GM18519 (cell line): ENCODE data around the gene DAGLA.

Source experiments
- ATAC-seq: cut with Tn5 transposase; IDR thresholded peaks from one replicate; pipeline ENCODE4 v1.9.1; 2021; ENCODE audit warnings: mild to moderate bottlenecking, moderate library complexity; ENCODE audit not compliant: unreplicated experiment, low FRiP score

The DAGLA gene

DNA sequence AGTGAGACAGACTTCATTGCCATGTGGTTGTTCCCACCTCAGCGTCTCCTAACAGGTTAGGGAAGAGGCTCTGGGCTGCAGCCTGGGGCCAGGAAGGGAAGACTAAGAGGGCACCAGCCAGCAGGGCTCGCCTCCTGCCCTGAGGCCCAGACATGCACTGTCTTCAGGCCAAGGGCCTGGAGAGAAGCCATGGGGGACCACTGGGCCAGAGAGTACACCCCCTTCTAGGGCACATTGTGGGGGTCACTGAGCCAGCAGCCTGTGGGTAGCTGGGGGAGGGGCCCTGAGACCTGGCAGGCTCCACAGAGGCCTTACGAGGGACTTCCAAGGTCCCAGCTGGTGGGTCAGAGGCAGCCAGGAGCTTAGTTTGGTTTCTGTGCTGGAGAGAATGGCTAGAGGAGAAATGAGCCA, 47.2 kb downstream of the DAGLA start:
- no peak for ATAC-seq

DNA sequence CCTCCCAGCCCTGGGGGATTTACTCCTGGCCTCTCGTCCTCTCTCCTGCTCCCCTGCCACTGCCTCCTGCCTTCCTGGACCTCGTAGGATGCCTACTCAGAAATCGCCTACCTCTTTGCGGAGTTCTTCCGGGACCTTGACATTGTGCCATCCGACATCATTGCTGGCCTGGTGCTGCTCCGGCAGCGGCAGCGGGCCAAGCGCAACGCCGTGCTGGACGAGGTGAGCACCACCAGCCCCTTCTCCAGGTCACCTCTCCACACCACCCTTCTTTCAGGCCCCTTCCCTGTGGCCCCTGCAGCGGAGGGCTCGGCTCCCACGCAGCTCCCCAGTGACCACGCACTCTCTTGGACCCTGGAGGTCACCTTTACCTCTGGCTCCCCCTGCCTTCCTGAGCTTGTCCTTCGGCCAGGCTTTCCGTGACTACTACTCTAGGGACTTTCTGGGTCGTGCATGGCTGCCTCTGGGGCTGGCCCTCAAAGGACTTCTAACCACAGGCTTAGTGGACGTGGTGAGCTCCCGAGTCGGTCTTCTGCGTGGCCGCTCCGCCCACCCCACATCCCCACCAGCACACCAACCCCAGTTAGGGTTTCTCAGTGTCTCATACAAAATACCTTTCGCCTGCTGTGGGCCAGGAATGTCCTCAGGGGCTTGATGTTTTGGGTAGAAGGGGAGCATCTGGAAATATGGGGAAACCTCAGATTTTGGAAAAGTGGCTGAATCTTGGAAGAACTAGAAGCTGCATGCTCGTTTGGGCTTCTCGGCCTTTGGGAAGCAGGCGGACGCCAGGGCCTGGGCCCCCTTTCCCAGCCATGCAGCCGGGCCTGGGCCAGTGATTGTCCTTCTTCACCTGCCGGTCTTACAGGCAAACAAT, 48.1 kb downstream of the DAGLA start:
- no peak for ATAC-seq

DNA sequence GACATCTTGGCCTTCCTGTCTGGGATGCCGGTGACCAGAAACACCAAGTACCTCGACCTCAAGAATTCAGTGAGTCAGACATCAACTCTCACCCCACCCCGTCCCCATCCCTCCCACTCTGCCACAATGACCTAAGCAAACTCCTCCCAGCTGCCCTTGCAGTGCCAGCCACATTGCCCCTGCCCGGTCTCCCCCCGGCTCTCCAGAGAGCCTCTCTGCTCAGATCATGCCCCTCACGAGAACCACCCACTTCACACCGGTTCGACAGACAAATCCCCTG, 48.7 kb downstream of the DAGLA start:
- no peak for ATAC-seq

DNA sequence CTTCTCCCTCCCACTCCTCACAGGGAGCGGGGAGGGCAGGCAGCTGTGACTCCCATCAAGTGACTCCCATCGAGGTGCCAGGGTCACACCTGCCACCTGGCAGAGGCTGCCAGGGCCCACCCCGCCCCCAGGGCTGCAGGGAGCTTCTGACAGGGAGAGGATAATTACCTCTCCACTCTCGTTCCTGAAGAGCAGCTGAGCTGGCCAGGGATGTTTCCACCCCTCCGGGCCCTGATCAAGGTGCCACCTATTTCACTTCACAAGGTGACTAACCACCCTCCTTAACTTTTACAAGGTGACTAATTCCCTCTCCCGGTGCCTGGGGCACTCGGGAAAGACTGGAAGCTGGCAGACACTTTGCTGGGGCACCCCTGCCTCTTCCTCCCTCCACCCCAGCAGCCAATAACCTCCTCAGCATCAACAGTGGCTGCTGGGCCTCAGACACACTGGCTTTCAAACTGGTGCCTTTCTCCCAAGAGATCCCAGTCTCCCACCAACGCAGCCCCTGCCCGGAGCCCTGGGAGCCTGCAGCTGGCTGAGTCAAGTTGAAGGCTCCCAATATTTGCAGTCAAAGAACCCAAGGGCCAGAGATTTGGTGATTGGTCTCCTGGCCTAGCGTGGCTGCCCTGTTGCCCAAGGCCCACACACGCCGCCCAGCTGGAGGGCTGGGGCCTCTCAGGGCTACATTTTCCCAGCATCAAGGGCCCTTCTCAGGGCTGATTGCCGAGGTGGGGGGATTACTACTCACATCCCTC, 50.2 kb downstream of the DAGLA start:
- ATAC-seq: no peak

DNA sequence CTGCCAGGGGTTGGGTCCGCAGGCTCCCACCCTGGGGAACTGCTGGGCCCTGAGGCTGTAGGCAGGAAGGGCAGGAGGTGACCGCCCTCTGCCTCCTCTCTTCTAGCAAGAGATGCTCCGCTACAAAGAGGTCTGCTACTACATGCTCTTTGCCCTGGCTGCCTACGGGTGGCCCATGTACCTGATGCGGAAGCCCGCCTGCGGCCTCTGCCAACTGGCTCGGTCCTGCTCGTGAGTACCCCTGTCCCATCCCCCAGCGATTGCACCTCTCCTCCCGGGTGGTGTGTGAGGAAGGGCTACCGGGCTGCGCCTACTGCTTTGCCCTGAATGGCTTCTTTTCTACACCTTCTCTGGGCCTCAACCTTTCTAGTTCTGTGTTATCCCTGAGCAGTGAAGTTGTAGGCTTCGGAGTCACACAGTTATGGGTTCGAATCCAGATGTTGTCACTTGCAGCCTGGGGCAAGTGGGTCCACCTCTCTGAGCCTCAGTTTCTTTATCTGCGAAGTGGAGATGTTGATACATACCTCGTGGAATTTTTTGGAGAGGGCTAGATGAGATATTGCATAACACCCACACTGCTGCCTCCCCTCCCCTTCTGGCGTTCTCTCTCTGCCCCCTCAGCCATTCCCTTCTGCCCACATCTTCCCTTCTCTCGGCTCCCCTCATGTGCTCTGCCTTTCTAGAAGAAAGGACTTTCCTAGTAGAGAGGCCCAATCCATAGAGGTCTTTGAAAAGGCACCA, 51.2 kb downstream of the DAGLA start:
- ATAC-seq: no peak

DNA sequence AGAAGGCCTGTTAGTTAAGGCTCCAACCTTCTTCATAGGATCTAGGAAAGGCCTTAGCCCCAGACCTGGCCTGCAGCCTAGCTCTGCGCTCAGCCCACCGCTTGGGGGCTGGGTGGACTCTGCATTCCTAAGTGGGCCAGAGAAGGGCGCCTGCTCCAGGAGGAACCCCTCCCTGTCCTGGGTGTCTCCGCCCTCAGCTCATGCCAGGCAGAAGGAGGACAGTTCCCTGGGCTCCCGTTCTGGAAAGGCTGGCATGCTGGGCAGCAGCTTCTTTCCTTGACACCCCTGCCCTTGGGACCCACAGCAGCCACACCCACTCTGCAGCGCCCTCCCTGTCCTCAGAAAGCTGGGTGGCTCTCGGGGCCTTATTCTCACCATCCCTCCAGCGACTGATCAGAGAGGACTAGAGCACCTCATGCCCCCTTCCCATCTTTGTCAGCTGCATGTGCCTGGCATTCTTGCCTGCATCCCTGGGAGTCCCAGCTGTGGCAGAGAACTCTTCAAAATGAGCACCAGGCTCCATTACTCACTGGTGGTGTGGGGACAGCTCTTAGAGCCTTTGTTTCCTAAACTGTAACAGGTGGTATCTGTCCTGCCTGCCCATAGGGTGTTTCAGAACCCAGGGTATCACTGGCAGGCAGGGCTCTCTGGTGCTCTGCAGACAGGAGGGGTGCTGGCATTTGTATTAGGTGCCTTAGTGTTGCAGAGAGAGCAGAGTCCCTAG, 51.9 kb downstream of the DAGLA start:
- ATAC-seq: no peak

DNA sequence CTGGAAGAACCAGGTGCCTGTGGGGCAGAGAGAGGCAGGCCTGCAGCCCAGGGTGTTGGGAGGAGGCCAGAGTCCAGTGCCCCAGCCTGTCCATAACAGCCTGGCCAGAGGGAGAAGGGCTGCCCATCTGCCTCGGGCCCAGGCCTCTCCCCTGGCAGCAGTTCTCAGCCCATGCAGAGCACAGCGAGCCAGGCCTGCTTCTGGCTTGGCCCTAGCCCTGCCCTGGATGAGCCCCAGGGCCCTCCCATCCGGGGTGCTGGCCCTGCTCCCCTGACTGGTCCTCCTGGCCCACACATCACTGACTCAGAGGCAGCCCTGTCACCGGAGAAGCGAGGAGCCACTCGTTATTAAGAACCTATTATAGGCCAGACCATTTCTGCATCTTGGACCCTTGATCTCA, 52.5 kb downstream of the DAGLA start:
- ATAC-seq: no peak

DNA sequence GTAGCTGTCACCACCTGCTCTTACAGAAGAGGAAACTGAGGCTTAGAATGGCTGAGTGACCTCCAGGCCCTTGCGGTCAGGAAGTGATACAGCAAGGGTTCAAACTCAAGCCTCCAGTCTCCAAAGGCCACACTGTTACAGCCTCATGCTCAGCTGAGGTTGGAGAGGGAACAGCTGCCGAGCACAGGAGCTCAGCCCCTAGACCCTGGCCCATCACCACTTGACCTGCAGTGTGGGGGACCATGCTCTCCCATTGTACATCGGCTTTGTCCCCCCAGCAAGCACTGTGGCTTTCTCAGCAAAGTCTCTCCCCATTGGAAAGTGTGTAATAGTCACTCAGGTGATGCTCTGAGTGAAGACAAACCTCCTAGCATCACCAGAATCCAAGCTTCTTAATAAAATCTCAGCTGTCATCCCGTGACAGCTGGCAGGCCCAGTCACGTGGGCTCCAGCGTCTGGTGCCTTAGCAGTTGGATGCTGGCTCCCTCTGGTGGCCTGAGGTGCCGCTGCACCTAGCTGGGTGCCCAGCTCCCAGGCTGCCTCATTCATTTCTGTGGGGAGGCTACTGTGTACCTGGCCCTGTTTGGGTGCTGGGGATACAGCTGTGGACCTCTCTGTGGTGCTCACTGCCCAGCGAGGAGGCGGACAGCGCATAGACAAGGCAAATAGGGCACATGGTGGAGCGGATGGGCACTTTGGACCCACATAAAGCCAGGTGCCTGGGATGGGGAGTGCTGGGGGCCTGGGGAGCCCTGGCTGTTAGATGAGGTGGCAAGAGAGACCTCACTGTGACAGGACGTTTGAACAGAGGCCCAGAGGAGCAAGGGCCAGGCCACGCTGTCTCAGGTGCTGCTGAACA, 53.2 kb downstream of the DAGLA start:
- peak; percentile 66 for ATAC-seq

DNA sequence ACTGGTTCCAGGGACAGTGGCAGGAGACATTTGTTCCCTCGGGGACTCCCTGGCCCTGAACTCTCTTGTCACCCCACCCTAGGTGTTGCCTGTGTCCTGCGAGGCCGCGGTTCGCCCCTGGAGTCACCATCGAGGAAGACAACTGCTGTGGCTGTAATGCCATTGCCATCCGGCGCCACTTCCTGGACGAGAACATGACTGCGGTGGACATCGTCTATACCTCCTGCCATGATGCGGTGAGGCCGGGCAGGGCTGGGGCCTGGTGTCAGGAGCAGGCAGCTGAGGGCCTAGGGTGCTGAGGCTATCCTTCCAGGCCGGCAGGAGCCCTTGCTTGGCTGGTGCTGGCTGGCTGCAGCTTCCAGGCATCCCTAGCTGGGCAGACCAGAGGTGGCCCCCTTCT, 54.6 kb downstream of the DAGLA start:
- ATAC-seq: no peak

DNA sequence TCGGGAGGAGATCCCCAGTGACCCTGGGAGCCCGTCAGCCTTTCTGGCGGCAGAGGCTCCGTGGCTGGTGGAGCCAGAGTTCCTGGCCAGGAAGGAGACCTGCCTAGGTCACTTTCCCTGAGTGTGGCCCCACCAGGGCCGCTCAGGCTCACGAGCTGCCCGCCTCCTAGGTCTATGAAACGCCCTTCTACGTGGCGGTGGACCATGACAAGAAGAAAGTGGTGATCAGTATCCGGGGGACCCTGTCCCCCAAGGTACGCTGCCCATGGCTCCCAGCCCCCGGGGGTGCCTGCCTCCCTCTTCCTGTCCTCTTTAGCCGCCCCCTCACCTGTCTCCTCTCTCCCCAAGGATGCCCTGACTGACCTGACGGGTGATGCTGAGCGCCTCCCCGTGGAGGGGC, 55.2 kb downstream of the DAGLA start:
- ATAC-seq: no peak

DNA sequence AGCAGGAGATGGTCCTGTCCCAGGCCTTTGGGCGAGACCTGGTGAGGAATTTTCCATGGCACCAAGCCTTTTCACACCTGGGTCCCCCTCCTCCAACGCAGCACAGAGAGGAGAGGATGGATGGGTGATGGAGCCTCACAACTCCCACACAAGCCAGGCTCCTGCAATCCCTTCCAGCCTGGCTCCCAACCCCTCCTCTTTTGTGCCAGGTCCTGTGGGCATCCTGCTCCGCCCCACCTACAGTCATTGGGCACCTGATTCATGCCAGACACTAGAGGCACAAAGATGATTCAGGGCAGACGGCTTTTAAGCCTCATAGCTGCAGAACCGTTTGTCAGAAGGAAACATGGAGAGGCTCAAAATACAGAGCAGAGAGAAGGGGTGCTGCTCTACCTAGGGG, 56.1 kb downstream of the DAGLA start:
- ATAC-seq: no peak

DNA sequence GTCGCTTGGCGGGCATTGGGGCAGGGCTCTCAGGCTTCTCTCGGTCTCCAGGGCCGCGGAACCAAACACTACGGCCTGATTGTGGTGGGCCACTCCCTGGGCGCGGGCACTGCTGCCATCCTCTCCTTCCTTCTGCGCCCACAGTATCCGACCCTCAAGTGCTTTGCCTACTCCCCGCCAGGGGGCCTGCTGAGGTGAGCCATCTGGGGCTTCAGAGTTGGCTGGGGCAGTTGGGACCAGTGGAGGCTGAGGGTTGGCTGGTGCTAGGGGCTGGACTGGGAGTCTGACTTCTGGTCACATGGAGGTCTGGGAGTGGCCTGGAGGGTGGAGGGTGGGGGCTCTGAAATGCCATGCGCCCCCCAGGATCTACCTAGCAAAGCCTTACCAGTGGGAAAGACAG, 56.9 kb downstream of the DAGLA start:
- no peak for ATAC-seq

DNA sequence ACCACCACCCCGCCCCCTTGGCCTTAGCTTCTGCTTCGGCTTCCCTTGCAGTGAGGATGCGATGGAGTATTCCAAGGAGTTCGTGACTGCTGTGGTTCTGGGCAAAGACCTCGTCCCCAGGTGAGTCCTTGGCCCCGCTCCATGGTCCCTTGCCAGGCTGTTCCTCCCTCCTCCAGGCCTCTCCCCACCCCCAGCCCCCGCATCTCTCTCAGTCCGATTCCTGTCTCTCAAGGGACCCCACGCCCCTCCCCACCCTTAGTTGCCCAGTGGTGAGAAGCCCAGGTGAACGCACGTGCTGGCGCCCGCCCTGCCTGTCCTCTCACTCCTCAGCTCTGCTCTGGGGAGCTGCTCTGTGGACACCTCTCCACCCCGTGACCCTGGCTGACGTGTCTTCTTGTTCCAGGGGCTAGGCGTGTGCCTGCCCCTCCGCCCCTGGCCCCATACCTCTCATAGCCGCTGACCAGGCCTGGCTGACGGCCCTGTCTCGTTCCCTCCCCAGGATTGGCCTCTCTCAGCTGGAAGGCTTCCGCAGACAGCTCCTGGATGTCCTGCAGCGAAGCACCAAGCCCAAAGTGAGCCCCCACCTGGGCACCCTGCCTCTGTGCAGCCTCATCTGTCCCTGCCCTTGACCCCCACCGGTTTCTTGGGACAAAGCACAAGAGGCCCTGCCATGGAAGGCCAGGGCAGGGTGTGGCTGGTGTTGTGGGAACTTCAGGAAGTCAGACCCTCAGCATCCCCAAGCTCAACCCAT, 57.6 kb downstream of the DAGLA start:
- no peak for ATAC-seq

DNA sequence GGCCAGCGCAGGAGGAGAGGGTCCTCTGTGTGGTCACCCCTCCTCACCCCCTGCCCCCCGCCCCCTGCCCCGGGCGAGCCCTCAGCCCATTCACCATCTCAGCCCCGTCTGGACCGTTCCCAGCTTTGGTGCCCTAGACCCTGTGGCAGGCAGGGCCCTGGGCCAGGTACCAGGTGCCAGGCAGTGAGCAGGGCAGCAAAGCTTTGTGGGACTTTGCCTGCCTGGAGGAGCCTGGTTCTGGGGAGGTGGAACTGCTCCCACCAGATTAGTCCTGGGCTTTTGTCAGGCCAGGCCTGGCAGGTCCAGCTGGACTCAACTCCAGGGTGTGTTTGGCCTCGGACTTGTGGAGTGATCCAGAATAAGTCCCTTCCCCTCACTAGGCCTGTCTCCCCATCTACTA, 58.6 kb downstream of the DAGLA start:
- ATAC-seq: no peak

DNA sequence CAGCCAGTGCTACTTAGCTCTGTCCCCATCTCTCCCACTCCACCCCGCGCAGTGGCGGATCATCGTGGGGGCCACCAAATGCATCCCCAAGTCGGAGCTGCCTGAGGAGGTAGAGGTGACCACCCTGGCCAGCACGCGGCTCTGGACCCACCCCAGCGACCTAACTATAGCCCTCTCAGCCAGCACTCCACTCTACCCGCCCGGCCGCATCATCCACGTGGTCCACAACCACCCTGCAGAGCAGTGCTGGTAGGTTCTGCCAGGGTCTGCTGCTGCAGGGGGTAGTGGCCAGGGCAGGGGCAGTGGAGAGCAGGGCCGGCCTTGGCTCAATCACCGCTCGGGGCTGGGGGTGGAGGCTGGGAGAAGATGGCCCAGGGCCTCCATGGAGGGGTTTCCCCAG, 59.2 kb downstream of the DAGLA start:
- no peak for ATAC-seq

DNA sequence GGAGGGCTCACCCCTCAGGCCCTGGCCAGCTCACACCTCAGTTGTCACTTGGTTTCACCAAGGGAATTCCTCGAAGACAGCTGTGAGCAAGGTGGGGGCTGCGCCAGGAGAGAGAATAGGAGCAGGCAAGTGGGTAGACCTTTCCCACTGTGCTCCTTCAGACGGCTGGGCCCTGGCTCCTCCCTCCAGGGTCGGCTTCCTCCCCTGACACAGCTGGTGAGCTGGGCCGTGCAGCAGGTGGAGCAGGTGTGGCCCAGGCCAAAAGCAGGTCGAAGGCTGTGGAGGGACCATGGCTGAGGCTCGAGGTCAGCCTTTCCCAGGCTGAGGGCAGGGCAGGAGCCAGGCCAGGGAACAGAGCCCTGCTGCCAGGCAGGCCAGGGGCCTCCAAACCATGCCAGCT, 59.8 kb downstream of the DAGLA start:
- ATAC-seq: no peak

DNA sequence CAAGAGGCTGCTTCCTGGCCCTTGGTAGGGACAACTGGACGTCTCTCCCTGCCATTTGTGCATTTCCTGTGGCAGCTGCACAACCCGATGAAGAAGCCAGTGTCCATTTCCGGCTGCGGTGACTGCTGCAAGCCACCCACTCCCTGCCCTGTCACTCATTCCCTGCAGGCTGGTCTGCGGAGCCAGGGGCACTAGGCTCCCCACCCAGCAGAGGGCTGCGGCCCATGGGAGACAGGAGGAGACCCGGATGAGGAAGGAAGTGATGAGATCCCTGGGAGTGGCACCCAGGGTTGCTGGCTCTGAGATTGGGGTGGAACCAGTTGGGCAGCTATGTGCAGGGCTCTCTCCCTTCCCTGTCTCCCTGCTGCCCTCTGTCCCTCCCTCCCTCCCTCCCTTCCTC, 62.2 kb downstream of the DAGLA start:
- no peak for ATAC-seq

DNA sequence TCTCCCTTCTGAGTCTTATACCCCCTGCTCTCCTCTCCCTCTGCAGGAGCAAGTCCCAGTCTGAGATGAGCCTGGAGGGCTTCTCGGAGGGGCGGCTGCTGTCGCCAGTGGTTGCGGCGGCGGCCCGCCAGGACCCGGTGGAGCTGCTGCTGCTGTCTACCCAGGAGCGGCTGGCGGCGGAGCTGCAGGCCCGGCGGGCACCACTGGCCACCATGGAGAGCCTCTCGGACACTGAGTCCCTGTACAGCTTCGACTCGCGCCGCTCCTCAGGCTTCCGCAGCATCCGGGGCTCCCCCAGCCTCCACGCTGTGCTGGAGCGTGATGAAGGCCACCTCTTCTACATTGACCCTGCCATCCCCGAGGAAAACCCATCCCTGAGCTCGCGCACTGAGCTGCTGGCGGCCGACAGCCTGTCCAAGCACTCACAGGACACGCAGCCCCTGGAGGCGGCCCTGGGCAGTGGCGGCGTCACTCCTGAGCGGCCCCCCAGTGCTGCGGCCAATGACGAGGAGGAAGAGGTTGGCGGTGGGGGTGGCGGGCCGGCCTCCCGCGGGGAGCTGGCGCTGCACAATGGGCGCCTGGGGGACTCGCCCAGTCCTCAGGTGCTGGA, 63.4 kb downstream of the DAGLA start:
- ATAC-seq: no peak

DNA sequence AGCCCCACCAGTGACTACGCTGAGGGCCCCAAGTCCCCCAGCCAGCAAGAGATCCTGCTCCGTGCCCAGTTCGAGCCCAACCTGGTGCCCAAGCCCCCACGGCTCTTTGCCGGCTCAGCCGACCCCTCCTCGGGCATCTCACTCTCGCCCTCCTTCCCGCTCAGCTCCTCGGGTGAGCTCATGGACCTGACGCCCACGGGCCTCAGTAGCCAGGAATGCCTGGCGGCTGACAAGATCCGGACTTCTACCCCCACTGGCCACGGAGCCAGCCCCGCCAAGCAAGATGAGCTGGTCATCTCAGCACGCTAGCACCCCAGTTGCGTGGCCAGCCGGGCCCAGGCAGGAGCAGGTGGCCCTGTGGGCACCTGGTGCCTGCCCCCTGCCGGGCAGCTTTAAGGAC, 64.0 kb downstream of the DAGLA start:
- no peak for ATAC-seq
